ENCODE measurements around the gene ALMS1. TPM values are rescaled to one million over a fixed set of nuclear protein-coding genes. Genes with fewer than 3 reads are reported as not detected.

Gene ALMS1
- total and polyA plus RNA-seq, 2 of the 4 experiments (the other 2 are of a cell fraction), result 20.8 to 52.8 TPM

DNA sequence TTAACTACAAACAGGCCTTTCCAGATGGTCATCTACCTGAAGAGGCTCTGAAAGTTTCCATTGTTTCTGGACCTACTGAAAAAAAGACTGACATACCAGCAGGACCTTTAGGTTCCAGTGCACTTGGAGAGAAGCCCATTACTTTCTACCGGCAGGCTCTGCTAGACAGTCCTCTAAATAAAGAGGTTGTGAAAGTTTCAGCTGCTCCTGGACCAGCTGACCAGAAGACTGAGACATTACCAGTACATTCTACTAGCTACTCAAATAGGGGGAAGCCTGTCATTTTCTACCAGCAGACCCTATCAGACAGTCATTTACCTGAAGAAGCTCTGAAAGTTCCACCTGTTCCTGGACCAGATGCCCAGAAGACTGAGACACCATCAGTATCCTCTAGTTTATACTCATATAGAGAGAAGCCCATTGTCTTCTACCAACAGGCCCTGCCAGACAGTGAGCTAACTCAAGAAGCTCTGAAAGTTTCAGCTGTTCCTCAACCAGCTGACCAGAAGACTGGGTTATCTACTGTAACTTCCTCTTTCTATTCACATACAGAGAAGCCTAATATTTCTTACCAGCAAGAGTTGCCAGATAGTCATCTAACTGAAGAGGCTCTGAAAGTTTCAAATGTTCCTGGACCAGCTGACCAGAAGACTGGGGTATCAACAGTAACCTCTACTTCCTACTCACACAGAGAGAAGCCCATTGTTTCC is 65.8 kb downstream of the ALMS1 start:
- no peak overlapping the region for H2AFZ ChIP-seq (replicated peaks; ENCODE audit: low read length, poor library complexity)
- H4K8ac ChIP-seq (ENCODE audit: low read depth in 2 of 2, low read length in 2 of 2), result no peak overlapping the region
- no peak overlapping the region for H3K9ac ChIP-seq (ENCODE audit: low read depth, low read length)
- H4K5ac ChIP-seq (ENCODE audit: low read depth, low read length), result no peak overlapping the region
- no peak overlapping the region for H2AK9ac ChIP-seq (replicated peaks; ENCODE audit: low read depth, low read length, poor library complexity)
- DNase-seq (no peak), ATAC-seq (ENCODE audit: low read depth) (no peak)
- TF ChIP-seq CEBPB (IDR thresholded peaks at IDR 0.05; ENCODE audit: low read depth, low read length), result no peak
- TF ChIP-seq, protein P1, sequence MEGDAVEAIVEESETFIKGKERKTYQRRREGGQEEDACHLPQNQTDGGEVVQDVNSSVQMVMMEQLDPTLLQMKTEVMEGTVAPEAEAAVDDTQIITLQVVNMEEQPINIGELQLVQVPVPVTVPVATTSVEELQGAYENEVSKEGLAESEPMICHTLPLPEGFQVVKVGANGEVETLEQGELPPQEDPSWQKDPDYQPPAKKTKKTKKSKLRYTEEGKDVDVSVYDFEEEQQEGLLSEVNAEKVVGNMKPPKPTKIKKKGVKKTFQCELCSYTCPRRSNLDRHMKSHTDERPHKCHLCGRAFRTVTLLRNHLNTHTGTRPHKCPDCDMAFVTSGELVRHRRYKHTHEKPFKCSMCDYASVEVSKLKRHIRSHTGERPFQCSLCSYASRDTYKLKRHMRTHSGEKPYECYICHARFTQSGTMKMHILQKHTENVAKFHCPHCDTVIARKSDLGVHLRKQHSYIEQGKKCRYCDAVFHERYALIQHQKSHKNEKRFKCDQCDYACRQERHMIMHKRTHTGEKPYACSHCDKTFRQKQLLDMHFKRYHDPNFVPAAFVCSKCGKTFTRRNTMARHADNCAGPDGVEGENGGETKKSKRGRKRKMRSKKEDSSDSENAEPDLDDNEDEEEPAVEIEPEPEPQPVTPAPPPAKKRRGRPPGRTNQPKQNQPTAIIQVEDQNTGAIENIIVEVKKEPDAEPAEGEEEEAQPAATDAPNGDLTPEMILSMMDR (conservative IDR thresholded peaks at IDR 0.05; ENCODE audit: low read depth, low read length), result no peak
- no peak for TF ChIP-seq FOS (IDR thresholded peaks at IDR 0.05; ENCODE audit: low read depth, low read length)
- TF ChIP-seq SMC3 (IDR thresholded peaks at IDR 0.05; ENCODE audit: low read depth, low read length), result no peak
- no peak for TF ChIP-seq POLR2A (IDR thresholded peaks at IDR 0.05; ENCODE audit: low read depth, low read length)
- no peak for TF ChIP-seq MAFK (IDR thresholded peaks at IDR 0.05; ENCODE audit: low read depth, low read length)
- TF ChIP-seq NFE2L2 (IDR thresholded peaks at IDR 0.05; ENCODE audit: low read depth, low read length), result no peak
- TF ChIP-seq, protein P2, sequence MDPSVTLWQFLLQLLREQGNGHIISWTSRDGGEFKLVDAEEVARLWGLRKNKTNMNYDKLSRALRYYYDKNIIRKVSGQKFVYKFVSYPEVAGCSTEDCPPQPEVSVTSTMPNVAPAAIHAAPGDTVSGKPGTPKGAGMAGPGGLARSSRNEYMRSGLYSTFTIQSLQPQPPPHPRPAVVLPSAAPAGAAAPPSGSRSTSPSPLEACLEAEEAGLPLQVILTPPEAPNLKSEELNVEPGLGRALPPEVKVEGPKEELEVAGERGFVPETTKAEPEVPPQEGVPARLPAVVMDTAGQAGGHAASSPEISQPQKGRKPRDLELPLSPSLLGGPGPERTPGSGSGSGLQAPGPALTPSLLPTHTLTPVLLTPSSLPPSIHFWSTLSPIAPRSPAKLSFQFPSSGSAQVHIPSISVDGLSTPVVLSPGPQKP (IDR thresholded peaks at IDR 0.05; ENCODE audit: borderline replicate concordance, low read depth, low read length), result no peak
- no peak for TF ChIP-seq BHLHE40 (IDR thresholded peaks at IDR 0.05; ENCODE audit: low read depth, low read length)
- no peak for TF ChIP-seq MAZ (IDR thresholded peaks at IDR 0.05; ENCODE audit: borderline replicate concordance, low read depth, low read length)
- H2BK15ac ChIP-seq (ENCODE audit: low read depth, low read length), result no peak overlapping the region
- H3K18ac ChIP-seq (ENCODE audit: low read depth, low read length), result no peak overlapping the region
- no peak overlapping the region for H4K91ac ChIP-seq (ENCODE audit: insufficient read depth, low read depth, low read length)
- H3K14ac ChIP-seq (replicated peaks; ENCODE audit: low read depth, low read length), result no peak overlapping the region
- no peaks in the 10 kb centered on the region for H3K79me1 ChIP-seq (ENCODE audit: low read depth in 1 of 2, low read length in 2 of 2)
- no CpG with 5 or more reads among the region's 1 CpG for WGBS, 2 experiments (ENCODE audit: extremely low coverage in 2 of 2, insufficient read length in 1 of 2)
- H3K56ac ChIP-seq (ENCODE audit: extremely low read depth, insufficient read depth, low read length), result no peak overlapping the region
- ChIA-PET CTCF (no interaction called here), POLR2A (ENCODE audit: unreplicated experiment) (no interaction called here)
- H2BK120ac ChIP-seq (ENCODE audit: low read depth, low read length), result no peak overlapping the region
- no peak overlapping the region for H3K4me2 ChIP-seq (ENCODE audit: low read depth, low read length)
- H2BK20ac ChIP-seq (ENCODE audit: low read depth, low read length), result no peak overlapping the region
- dilution Hi-C loops (cut with HindIII; ENCODE audit: low sequenced_read_pairs, unreplicated experiment) (no loop called here), intact Hi-C loops (cut with micrococcal nuclease) (no loop called here), in situ Hi-C loops (cut with MboI; ENCODE audit: low sequenced_read_pairs) (no loop called here)
- no peak overlapping the region for H2AK5ac ChIP-seq (ENCODE audit: low read depth, low read length)
- no peaks in the 10 kb centered on the region for H4K20me1 ChIP-seq (ENCODE audit: insufficient read depth, low read length)
- no peak overlapping the region for H3K27ac ChIP-seq (ENCODE audit: insufficient read depth, low read length)
- no peaks in the 10 kb centered on the region for H3K4me1 ChIP-seq (ENCODE audit: control insufficient read depth, insufficient read depth, low read length)
- no TSS peak for BruUV-seq (replicated peaks)
- H3K36me3 ChIP-seq (ENCODE audit: control insufficient read depth, insufficient read depth, low read length), result peaks cover 17% of the 10 kb centered on the region
- H3K23ac ChIP-seq (ENCODE audit: low read depth, low read length), result no peak overlapping the region
- no peak overlapping the region for H3K4ac ChIP-seq (ENCODE audit: low read depth, low read length)
- no peak overlapping the region for H2BK5ac ChIP-seq (ENCODE audit: low read depth, low read length, poor library complexity, severe bottlenecking)
- H3K27me3 ChIP-seq (ENCODE audit: control insufficient read depth, insufficient read depth, low read length), result no peaks in the 10 kb centered on the region
- no peaks in the 10 kb centered on the region for H3K9me1 ChIP-seq (ENCODE audit: insufficient read depth, low read length)
- no peak overlapping the region for H3K4me3 ChIP-seq (ENCODE audit: insufficient read depth, low read depth, low read length)
- H3K9me3 ChIP-seq (ENCODE audit: control insufficient read depth, insufficient read depth, low read length), result no peaks in the 10 kb centered on the region

All from IMR-90 (cell line).